Neural progenitor cell (in vitro differentiated cells): Measurements from ENCODE around the gene CLIC6.

ENCODE experiments used
- EZH2 ChIP-seq: fragments of 200-600 bp; sonication (generic); IDR thresholded peaks from 2 replicates; pipeline ENCODE4 v1.6.1; 2017; ENCODE audit warnings: antibody characterized with exemption, mild to moderate bottlenecking, moderate library complexity
- TF ChIP-seq, protein P1 (sequence below): fragments of 200-600 bp; sonication (generic); IDR thresholded peaks from 2 replicates; pipeline ENCODE4 v1.5.1; 2017; ENCODE audit warnings: antibody characterized with exemption, mild to moderate bottlenecking

DNA sequence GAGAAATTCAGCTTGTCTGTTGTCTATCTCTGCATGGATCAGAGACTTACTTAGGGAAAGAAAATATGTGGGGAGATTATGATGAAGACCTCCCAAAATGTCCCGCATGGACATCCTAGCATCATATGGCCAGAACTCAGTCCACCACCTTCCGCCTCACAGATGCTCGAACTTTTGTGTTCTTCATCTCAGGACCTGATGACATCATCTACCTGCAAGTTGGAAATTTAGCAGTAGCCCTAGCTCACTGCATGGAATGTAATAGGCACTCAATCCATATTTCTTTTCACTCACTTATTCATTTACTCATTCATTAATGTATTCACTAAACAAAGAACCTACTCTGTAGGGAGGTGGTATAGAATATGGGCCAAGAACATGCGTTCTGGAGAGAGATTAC, 96.8 kb downstream of the CLIC6 start:
- TF ChIP-seq EZH2: no peak
- TF ChIP-seq, protein P1, sequence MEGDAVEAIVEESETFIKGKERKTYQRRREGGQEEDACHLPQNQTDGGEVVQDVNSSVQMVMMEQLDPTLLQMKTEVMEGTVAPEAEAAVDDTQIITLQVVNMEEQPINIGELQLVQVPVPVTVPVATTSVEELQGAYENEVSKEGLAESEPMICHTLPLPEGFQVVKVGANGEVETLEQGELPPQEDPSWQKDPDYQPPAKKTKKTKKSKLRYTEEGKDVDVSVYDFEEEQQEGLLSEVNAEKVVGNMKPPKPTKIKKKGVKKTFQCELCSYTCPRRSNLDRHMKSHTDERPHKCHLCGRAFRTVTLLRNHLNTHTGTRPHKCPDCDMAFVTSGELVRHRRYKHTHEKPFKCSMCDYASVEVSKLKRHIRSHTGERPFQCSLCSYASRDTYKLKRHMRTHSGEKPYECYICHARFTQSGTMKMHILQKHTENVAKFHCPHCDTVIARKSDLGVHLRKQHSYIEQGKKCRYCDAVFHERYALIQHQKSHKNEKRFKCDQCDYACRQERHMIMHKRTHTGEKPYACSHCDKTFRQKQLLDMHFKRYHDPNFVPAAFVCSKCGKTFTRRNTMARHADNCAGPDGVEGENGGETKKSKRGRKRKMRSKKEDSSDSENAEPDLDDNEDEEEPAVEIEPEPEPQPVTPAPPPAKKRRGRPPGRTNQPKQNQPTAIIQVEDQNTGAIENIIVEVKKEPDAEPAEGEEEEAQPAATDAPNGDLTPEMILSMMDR: no peak
